Neuron (in vitro differentiated cells): Measurements from ENCODE around the gene FOXC1.

Experiments
- H2AFZ ChIP-seq: one replicate; pipeline ENCODE4 v1.6.1; 2013; ENCODE audit warnings: low read depth, mild to moderate bottlenecking, inconsistent platforms, low read length, moderate library complexity
- H3K27me3 ChIP-seq: one replicate; pipeline ENCODE4 v1.6.1; 2013; ENCODE audit warnings: low read length; ENCODE audit not compliant: insufficient read depth
- H3K36me3 ChIP-seq: one replicate; pipeline ENCODE4 v1.6.1; 2013; ENCODE audit warnings: low read length; ENCODE audit not compliant: insufficient read depth
- H3K4me1 ChIP-seq: one replicate; pipeline ENCODE4 v1.6.1; 2013; ENCODE audit warnings: low read length; ENCODE audit not compliant: insufficient read depth
- H3K4me3 ChIP-seq: 2 replicates; pipeline ENCODE4 v1.5.1; 2013; ENCODE audit warnings: mild to moderate bottlenecking, low read length, moderate library complexity
- H3K9me3 ChIP-seq: one replicate; pipeline ENCODE4 v1.6.1; 2013; ENCODE audit warnings: low read length

Gene FOXC1

DNA sequence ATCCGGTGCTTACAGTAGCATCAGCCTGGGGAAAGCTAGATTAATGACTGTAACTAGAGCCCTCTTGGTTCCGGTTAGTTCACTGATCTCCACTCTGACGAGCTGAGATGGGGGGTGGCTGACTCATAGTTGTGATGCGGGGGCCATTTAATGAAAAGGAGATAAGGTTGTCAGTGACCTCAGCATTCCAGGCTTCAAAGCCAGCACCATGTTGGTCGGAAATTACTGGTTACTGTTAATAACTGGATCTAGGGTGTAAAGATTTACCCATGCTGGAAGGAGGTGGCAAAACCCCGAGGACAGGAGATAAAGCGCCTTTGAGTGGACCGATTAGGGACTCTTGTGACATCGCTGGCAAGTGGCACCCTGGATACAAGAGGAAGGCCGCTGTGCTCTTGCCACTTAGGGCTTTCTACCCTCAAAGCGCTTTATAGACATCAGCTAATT is 21.1 kb downstream of the FOXC1 start:
- Histone ChIP-seq H2AFZ (no peak overlapping the region), H3K27me3 (peaks cover 15% of the 10 kb centered on the region), H3K4me1 (no peaks in the 10 kb centered on the region), H3K4me3 (no peak overlapping the region), H3K9me3 (peaks cover 3% of the 10 kb centered on the region), H3K36me3 (no peaks in the 10 kb centered on the region)

DNA sequence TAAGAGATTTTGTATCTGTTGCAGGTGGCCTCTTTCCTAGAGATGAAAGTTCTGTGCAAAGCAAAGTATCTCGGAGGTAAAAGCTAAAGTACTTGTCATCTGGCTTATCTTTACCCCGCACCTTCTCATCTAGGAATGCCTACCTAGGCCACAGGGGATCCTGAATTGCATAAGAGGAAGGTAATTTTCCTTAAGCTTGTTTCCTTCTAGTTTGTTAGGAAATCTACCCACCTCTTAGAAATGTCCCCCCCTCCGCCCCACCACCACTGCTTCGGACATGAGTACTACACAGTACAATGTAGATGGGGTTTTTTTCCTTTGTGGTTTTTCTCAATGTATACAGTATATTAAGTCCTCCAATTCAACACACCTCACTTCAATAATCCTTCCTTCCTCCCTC is 21.5 kb downstream of the FOXC1 start:
- H2AFZ ChIP-seq: no peak overlapping the region
- no peaks in the 10 kb centered on the region for H3K9me3 ChIP-seq
- no peaks in the 10 kb centered on the region for H3K4me1 ChIP-seq
- no peaks in the 10 kb centered on the region for H3K36me3 ChIP-seq
- H3K4me3 ChIP-seq: no peak overlapping the region
- H3K27me3 ChIP-seq: peaks cover 11% of the 10 kb centered on the region

DNA sequence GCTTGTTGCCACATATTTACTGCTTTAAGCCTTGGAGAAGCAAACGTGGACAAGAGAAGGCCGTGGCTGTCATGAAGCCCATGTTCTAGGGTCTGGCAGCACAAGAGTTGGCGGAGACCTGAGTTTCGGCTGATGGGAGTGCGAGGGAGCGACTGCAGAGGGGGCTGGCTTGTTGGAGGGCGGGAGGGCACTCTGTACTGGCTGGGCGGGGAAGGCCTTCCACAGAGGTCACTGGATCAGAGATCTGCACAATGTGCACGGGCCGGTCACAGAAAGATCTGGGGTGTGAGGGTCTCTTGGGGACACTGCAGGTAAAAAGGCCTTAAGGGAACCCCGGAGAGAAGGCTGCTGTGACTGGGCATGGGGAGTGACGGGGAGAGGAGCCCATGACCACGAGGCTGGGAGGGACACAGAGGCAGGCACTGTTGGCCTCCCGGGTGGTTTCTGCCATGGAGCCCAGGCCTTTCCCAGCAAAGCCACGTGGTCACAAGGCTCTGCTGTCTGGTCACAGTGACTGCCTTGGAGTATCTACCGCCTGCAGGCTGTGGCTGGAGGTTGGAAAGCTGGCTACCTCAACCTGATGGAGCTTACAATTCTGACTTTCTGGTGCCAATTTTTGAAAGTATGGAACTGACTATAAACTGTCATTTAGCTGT is 23.8 kb downstream of the FOXC1 start:
- Histone ChIP-seq H3K4me1 (no peaks in the 10 kb centered on the region), H3K36me3 (no peaks in the 10 kb centered on the region), H3K4me3 (no peak overlapping the region), H3K9me3 (no peaks in the 10 kb centered on the region), H2AFZ (no peak overlapping the region), H3K27me3 (no peaks in the 10 kb centered on the region)

DNA sequence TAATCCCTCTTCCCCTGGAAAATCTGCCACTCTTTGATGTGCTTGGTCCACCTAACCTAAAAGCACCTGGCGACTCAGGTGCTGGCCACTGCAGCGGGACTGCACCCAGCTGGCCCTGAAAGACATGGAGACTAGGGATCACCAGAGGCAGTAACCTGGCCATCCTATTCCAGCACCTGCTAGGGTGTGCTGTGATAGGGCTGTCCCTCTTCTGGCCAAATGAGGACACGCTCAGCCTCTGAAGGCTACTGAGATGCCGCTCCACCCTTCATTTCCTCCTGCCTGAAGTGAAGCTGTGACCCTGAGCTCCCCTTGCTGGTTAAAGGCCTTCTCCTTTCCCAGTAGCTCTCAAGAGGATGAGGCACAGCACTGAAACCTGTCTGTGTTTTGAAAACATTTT is 24.4 kb downstream of the FOXC1 start:
- no peak overlapping the region for H3K4me3 ChIP-seq
- H2AFZ ChIP-seq: no peak overlapping the region
- H3K36me3 ChIP-seq: no peaks in the 10 kb centered on the region
- no peaks in the 10 kb centered on the region for H3K27me3 ChIP-seq
- H3K4me1 ChIP-seq: no peaks in the 10 kb centered on the region
- H3K9me3 ChIP-seq: no peaks in the 10 kb centered on the region

DNA sequence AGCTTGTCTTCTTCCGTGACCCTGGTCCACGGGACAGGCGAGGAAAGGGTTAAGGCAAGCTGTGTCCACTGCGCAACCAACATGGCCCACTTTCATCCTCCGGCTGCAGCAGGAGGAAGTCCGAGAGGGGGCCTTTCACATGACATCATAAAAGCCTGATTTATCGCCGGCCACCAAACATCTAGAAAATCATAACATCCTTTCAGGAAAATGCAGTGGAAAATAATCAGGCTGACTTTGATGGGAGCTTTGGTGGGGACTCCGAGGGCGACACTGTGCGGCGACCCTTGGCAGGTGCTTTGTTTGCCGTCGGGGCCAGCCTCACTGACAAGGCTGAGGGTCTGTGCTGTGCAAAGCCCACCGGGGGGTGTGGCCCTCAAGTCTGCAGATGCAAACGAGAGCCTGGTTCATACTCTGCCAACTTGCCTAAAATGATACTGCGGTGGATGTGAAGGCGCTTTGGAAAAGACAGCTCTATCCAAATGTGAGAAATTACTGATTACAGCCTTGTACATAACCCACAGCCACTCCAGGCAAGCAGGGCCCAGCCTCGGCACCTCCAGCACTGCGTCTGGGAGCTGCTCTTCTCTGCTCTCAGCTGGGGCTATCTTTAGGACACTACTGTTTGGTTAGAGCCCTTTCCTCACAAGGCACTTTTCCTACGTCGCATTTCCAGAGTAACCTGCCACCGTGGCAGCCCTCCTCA is 25.7 kb downstream of the FOXC1 start:
- Histone ChIP-seq H3K27me3 (no peaks in the 10 kb centered on the region), H3K9me3 (no peaks in the 10 kb centered on the region), H2AFZ (no peak overlapping the region), H3K4me1 (no peaks in the 10 kb centered on the region), H3K4me3 (no peak overlapping the region), H3K36me3 (no peaks in the 10 kb centered on the region)

DNA sequence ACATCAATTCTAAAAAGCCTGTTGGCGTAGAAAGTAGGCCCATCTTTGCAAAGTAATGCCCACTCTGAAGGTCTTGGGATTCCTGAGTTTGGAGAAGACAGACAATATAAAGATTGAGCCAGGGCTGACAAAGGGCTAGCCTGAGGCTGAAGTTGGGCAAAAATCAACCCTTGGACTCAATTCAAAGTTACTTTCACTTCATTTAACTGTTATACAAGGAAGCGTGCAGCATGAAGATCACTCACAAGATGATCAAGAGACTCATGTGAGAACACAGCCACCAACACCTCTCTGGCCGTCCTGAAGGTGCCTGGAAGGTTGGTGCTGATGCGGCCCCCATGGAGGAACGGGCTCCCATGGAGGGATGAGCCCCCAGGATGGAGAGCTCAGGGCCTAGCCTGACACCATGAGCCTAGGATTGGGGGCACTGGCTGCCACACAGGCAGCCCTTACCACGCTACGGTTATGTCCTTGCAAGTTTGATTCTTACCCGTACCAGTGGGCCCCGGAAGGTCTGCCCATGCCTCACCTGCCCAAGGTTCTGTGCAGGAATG is 26.6 kb downstream of the FOXC1 start:
- Histone ChIP-seq H2AFZ (no peak overlapping the region), H3K27me3 (no peaks in the 10 kb centered on the region)

DNA sequence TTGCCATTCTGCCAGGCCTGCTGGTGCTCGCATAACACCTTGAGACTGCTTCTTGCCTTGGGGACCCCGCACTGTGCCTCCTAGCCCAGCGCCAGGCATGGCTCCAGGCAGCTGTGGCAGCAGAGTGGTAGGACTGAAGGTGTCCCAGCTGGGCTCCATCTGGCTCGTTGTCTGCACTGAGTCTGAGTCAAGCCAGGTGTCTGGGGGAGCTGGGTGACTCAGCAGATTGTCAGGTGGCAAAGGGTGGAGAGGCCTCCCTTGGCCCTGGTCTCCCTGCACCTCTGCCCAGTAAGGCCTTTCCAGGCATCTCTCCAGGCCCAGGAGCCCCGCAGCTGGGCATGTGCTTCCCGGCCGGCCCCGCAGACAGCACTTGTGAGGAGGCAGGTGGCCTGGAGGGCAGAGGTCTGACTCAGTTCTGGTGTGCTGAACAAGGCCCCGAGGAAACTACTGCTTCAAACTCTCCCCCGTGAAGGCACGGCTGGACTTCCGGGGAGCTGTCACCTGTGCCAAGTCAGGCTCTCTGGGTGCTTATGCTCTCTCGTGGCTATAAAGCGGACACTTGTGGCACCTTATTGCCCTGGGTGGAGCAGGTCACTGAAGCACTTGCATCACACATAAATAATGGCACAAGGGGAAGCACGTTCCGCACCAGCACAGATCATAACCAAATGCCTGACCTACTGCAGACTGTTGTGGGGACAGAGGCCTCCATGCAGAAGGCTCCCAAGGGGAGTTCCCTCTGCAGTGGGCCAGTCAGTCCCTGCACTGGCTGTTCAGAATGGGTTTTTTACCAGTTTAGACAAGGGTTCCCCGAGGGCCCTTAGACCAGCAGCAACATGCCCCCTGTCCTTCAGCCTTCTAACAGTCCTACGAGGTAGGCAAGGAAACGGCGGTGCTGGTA is 27.5 kb downstream of the FOXC1 start:
- Histone ChIP-seq H3K36me3 (no peaks in the 10 kb centered on the region), H3K9me3 (no peaks in the 10 kb centered on the region), H3K4me3 (no peak overlapping the region), H3K4me1 (no peaks in the 10 kb centered on the region), H2AFZ (no peak overlapping the region), H3K27me3 (no peaks in the 10 kb centered on the region)

More for the DNA sequence above, 26.6 kb downstream of the FOXC1 start:
- H3K9me3 ChIP-seq: no peaks in the 10 kb centered on the region
- H3K36me3 ChIP-seq: no peaks in the 10 kb centered on the region
- H3K4me3 ChIP-seq: no peak overlapping the region
- no peaks in the 10 kb centered on the region for H3K4me1 ChIP-seq

DNA sequence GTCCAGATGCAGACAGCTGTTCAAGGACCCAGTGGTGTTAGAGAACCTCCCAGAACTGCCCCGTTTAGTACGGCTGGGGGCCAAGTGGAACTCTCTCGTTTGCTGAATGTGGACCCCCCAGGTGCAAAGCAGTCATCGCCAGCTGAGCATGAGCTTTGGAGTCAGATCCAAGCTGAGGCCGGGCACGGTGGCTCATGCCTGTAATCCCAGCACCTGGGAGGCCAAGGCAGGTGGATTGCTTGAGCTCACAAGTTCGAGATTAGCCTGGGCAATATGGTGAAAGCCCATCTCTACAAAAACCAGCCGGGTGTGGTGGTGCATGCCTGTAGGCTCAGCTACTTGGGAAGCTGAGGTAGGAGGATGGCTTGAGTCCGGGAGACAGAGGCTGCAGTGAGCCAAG is 29.7 kb downstream of the FOXC1 start:
- H3K9me3 ChIP-seq: no peaks in the 10 kb centered on the region
- no peaks in the 10 kb centered on the region for H3K4me1 ChIP-seq
- no peak overlapping the region for H3K4me3 ChIP-seq
- H3K36me3 ChIP-seq: no peaks in the 10 kb centered on the region
- no peak overlapping the region for H2AFZ ChIP-seq
- H3K27me3 ChIP-seq: no peaks in the 10 kb centered on the region

DNA sequence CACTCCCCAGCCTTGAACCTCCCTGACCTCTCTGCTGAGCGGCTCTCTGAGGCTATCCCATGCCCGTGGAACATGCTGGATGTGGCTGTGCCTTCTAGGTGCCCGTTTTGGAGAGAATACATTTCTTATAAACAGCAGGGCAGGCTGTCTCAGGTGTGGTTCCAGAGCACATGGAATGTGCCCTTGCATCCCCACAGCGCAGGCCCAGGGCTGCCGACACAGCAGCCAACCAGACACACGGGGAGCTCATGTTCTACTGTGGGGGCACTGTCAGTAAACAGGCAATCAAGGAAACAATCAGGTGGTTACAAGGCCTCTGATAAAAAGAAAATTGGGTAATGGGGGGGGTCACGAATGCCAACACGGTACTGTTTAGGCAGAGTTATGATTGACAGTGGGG is 30.8 kb downstream of the FOXC1 start:
- no peaks in the 10 kb centered on the region for H3K9me3 ChIP-seq
- no peaks in the 10 kb centered on the region for H3K36me3 ChIP-seq
- H3K27me3 ChIP-seq: no peaks in the 10 kb centered on the region
- no peak overlapping the region for H2AFZ ChIP-seq
- H3K4me3 ChIP-seq: no peak overlapping the region
- no peaks in the 10 kb centered on the region for H3K4me1 ChIP-seq

DNA sequence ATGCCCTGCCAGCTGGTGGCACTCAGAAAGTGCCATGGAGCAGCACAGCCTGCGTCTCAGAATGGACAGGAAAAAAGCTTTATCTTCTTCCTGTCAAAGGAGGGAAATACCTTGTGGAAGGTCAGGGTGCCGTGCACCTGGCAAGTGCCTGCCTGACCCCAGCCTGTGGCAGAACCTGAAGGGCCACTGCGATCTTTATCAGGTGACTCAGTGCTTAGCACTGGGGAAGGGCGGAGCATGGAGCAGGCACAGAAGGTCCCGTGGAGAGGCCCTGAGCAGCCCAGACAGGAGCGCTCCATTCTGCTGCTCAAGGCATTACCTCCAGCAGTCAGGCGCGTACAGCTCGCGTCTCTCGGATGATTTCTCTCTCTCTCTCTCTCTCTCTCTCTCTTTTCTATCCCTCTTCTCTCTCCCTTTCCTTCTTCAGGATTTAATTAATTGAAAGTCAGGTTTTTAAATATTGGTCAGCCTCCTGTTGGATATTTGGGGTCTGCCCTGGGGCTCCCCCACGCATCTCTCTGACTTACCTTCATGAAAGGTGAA is 31.7 kb downstream of the FOXC1 start:
- no peaks in the 10 kb centered on the region for H3K27me3 ChIP-seq
- H2AFZ ChIP-seq: no peak overlapping the region
- no peaks in the 10 kb centered on the region for H3K9me3 ChIP-seq
- H3K36me3 ChIP-seq: no peaks in the 10 kb centered on the region
- H3K4me1 ChIP-seq: no peaks in the 10 kb centered on the region
- no peak overlapping the region for H3K4me3 ChIP-seq

DNA sequence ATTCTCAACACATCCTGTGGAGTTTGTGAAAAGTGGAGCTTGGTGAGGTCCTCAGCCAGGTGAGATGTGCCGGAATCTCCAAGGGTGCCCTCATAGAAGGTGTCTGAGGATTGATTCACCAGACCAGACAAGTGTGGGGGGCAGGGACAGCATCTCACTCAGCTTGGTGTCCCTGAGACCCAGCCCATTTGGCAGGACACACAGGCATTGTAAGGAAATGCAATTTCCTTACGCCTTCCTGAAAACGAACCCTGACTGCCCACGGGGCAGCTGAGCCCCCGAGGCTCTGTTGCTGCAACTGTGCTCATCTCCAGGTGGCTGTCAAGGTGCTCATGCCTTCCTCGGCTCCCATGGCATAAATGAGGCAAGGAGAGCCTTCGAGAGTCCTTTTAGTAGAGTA is 33.4 kb downstream of the FOXC1 start:
- no peaks in the 10 kb centered on the region for H3K27me3 ChIP-seq
- no peaks in the 10 kb centered on the region for H3K36me3 ChIP-seq
- no peak overlapping the region for H3K4me3 ChIP-seq
- H2AFZ ChIP-seq: no peak overlapping the region
- H3K4me1 ChIP-seq: no peaks in the 10 kb centered on the region
- no peaks in the 10 kb centered on the region for H3K9me3 ChIP-seq

DNA sequence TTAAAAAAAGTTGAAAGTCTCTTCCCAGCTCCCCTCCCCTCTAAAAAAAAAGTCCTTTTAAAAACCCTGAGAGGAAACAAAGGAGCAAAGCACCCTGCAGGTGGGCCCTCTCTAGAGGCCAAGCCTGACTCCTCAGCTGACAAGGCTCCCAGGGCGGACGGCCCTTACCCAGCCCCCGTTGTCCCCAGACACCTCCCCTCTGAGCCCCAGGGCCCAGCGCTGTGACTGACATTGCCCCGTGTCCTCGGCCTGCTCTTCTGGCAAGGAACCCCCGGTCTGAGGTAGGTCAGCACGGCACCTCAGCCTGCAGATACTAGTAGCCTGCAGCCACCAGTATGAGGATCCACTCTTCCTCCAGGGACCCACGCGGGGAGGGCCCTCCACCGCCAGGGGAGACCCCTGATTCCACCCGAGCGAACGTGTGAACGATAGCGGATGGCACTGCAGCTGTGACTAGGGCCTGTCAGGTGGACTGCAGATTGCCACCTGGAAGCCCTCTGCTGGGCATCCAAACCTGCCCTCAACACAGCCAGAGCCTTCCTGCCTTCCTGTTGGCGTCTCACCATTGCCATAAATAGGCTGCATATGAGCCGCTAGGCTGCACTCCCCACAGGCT is 34.2 kb downstream of the FOXC1 start:
- H3K9me3 ChIP-seq: no peaks in the 10 kb centered on the region
- no peaks in the 10 kb centered on the region for H3K36me3 ChIP-seq
- no peaks in the 10 kb centered on the region for H3K4me1 ChIP-seq
- H2AFZ ChIP-seq: no peak overlapping the region
- H3K27me3 ChIP-seq: no peaks in the 10 kb centered on the region
- H3K4me3 ChIP-seq: no peak overlapping the region
